LNCaP clone FGC (cell line): ENCODE results near the gene PER1.

Experiments
- DNase-seq: peaks from one replicate; pipeline ENCODE4 v3.0.0-alpha.2; 2011; ENCODE audit warnings: low read depth
- H3K4me3 ChIP-seq: 2 replicates; pipeline ENCODE4 v1.5.1; 2011; ENCODE audit warnings: mild to moderate bottlenecking, low read depth, low read length, control low read depth
- CTCF ChIP-seq: IDR thresholded peaks from 2 replicates; pipeline ENCODE4 v1.5.1; 2012; ENCODE audit warnings: mild to moderate bottlenecking; ENCODE audit not compliant: control insufficient read depth, insufficient read depth; ENCODE audit errors: extremely low read depth

The PER1 gene

GRCh38 chr17:8122422-8122923 is 29.7 kb downstream of the PER1 start:
- no peak for DNase-seq
- TF ChIP-seq CTCF = no peak
- peak overlapping the region; percentile 58 for H3K4me3 ChIP-seq

GRCh38 chr17:8121681-8122421 is 30.4 kb downstream of the PER1 start:
- peak; percentile 61 for TF ChIP-seq CTCF
- peak overlapping the region; percentile 58 for H3K4me3 ChIP-seq
- DNase-seq = no peak

GRCh38 chr17:8121407-8121680 is 30.9 kb downstream of the PER1 start:
- DNase-seq = no peak
- no peak for TF ChIP-seq CTCF
- H3K4me3 ChIP-seq = peak overlapping the region; percentile 58

- peak overlapping the region; percentile 58 for H3K4me3 ChIP-seq
- peak; percentile 87 for DNase-seq
- peak; percentile 17; the same call in 1 of the 2 replicates for TF ChIP-seq CTCF
Observed at GRCh38 chr17:8120520-8121406, 31.4 kb downstream of the PER1 start.

- H3K4me3 ChIP-seq = peak overlapping the region; percentile 58
- DNase-seq = peak; percentile 88
- TF ChIP-seq CTCF = no peak
Observed at GRCh38 chr17:8119581-8120519, 32.4 kb downstream of the PER1 start.

GRCh38 chr17:8118769-8119580 is 33.2 kb downstream of the PER1 start:
- H3K4me3 ChIP-seq = peak overlapping the region; percentile 55
- TF ChIP-seq CTCF = peak; percentile 72
- peak; percentile 71 for DNase-seq
